Gastrocnemius medialis (tissue), 4 donors: Measurements from ENCODE around the gene ANKRD36.
"Not testable (repeated sequence)": the region's sequence is repeated elsewhere in the genome, so short reads cannot be mapped to it uniquely, and the experiment has no call there.

Source experiments
- CTCF ChIP-seq, 5 experiments: fragments of 450-650 bp in 3 of 5; fragments of 200-600 bp in 2 of 5; sonication (generic) in 2 of 5; IDR thresholded peaks in 4 of 5; conservative IDR thresholded peaks in 1 of 5; 1 replicate in 4 of 5; 2 replicates in 1 of 5; pipeline ENCODE4 v1.5.1; 2016 to 2019; ENCODE audit warnings: antibody characterized with exemption in 5 of 5, mild to moderate bottlenecking in 3 of 5, moderate library complexity in 3 of 5
- POLR2A ChIP-seq, 2 donors: fragments of 450-650 bp; IDR thresholded peaks; one replicate each; pipeline ENCODE4 v1.6.1; 2017; ENCODE audit warnings: antibody characterized with exemption in 2 of 2, mild to moderate bottlenecking in 2 of 2, moderate library complexity in 2 of 2

- TF ChIP-seq CTCF (IDR thresholded peaks at IDR 0.05 in 4 of 5, conservative IDR thresholded peaks at IDR 0.05 in 1 of 5); POLR2A (IDR thresholded peaks at IDR 0.05): not testable (repeated sequence)
Measured at GRCh38 chr2:97197251-97197650, 84.3 kb downstream of the ANKRD36 start.
